NCI-H128 (cell line): ENCODE data around the gene ESCO1.
"Not testable (repeated sequence)": the region's sequence is repeated elsewhere in the genome, so short reads cannot be mapped to it uniquely, and the experiment has no call there.

ENCODE experiments used
- DNase-seq: peaks from one replicate; lab custom pipeline; 2025; ENCODE audit not compliant: unreplicated experiment; lab: John Stamatoyannopoulos, UW

ESCO1 gene

DNA sequence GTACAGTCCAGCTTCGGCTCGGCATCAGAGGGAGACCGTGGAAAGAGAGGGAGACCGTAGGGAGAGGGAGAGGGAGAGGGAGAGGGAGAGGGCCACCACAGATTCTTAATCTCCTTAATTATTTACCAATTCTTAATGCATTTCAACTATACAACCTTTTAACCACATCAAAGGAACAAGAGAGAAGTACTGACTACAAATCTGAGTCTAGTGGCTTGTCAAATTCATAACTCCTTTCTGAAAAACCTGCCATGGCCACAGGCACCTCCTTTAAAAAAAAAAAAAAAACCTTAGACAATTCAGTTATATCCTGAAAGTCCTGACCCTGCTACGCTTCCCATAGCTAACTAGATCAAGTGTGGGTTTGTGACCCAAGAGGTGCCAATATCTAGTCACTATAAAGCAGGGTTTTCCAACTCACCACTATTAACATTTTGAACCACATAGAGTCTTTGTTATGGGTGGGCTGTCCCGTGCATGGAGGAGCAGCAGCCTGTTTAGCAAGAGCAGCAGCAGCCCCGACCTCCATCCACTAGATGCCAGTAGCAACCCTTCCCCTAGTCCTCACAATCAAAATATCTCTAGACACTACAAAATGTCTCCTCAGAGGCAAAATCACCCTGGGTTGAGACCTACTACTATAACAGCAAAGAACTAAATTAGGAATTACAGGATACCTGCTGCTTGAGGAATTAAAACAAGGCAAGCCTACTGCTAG, 6.8 kb downstream of the ESCO1 start:
- DNase-seq: no peak

DNA sequence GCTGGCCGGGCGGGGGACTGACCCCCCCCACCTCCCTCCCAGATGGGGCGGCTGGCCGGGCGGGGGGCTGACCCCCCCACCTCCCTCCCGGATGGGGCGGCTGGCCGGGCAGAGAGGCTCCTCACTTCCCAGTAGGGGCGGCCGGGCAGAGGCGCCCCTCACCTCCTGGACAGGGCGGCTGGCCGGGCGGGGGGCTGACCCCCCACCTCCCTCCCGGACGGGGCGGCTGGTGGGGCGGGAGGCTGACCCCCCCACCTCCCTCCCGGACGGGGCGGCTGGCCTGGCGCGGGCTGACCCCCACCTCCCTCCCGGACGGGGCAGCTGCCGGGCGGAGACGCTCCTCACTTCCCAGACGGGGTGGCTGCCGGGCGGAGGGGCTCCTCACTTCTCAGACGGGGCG, 8.1 kb downstream of the ESCO1 start:
- DNase-seq: not testable (repeated sequence)

DNA sequence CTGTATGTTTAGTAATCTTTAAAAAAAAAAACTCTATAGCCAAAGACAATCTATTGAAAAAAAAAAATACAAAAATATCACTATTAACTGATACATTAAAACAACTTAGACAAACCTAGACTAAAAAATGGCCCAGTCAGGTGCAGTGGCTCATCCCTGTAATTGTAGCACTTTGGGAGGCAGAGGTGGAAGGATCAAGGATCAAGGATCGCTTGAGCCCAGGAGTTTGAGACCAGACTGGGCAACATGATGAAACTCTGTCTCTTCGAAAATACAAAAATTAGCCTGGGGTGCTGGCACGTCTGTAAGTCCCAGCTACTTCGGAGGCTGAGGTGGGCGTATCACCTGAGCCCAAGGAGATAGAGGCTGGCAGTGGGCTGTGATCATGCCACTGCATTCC, 16.1 kb downstream of the ESCO1 start:
- no peak for DNase-seq

DNA sequence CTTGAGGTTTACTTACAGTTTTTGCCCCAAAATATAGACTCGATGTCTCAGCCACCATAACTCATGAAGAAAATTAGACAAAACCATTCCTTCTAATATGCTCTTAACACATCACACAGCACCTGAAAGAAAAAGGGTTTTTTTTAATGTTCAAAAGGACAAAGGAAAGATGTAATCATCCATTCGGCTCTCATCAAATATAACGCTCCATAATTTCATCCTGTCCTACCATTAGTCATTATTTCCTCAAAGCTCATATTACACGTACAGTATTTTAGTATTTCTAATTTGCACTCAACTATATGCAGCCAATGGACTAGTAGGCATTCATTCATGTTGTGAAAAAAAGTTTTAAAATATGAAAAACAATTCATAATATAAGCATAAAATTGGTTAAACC, 24.8 kb downstream of the ESCO1 start:
- no peak for DNase-seq

DNA sequence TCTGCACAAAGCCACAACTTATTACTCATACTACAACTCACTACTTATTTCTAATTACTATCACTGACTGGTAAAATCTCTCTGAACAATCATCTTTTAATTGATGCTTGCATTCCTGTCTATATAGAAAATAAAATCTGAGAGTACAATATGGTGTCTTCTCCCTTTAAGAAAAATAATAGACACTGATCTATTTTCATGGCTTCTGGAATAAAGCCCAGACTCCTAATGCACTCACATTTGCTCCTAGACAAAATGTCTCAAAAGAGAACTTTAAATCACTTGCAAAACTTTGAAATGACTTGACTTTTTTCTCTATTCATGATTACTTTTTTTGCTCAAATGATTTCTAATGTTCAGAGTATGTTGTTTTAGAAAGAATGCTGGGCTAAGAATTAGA, 28.7 kb downstream of the ESCO1 start:
- DNase-seq: no peak

DNA sequence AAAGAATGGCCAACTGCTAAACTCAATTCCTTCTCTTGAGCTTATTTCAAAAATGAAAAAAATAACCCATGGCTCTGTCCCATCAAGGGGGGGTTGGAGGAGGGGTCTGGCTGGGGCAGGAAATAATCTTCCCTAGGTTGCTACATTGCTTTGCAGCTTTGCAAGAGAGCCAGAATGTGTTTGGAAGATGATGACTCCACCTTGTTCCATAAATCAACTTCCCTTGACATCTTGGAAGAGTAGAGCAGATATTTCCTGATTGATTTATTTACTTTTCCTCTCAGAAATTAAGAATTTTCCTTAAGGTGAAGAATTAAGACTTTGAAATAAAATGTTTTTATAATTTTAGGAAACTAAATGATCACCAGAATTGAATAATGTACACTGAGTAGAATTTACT, 41.3 kb downstream of the ESCO1 start:
- DNase-seq: no peak

DNA sequence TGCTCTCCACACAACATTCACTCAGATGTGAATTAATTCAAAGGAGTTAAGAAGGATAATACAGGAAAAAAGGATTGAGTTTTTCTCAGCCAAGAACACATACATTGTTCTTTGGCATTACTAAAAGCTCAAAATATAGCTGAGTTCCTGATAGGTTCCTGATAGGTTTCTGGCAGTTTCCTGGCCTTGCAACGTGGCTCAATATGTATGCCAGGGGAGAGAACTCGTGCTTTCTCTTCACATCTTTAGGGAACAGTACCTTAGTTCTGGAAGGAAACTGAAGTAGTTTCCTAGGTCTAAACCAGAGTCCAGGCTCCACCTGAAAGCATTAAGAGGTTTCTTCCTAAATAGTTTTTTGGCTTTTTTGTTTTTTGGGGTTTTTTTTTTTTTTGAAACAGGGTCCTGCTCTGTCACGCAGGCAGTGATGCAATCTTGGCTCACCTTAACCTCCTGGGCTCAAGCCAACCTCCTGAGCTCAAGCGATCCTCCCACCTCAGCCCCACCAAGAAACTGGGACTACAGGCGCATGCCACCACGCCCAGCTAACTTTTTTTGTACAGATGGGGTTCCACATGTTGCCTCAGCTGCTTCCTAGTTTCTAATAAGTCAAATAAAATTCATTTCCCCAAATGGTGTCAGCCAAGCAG, 42.8 kb downstream of the ESCO1 start:
- no peak for DNase-seq

DNA sequence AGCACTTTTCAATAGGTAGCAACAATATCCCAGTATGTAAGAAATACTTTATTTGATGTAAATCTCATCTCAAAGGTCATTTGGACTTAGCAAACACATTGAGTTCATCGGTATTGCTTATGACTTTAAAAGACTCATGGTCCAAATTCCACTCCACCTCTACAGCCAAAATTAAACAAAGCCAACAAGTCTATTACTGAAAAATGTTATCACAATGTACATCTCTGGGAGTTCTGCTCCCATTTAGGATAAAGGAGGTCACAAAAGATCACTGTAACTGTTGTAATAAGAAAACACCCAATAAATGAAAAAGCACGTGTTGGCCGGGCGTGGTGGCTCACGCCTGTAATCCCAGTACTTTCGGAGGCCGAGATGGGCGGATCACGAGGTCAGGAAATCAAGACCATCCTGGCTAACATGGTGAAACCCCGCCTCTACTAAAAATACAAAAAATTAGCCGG, 50.0 kb downstream of the ESCO1 start:
- no peak for DNase-seq

DNA sequence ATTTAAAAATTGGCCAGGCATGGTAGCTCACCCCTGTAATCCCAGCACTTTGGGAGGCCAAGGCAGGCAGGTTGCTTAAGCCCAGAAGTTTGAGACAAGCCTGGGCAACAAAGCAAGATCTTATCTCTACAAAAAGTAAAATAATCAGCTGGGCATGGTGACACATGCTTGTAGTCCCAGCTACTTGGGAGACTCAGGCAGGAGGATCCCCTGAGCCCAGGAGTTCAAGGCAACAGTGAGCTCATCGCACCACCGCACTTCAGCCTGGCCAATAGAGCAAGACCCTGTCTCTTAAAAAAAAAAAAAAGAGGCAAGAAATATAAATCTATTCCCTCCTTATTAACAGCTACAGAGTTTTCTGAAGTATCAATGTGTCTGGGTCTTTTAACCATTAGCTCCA, 51.9 kb downstream of the ESCO1 start:
- no peak for DNase-seq

DNA sequence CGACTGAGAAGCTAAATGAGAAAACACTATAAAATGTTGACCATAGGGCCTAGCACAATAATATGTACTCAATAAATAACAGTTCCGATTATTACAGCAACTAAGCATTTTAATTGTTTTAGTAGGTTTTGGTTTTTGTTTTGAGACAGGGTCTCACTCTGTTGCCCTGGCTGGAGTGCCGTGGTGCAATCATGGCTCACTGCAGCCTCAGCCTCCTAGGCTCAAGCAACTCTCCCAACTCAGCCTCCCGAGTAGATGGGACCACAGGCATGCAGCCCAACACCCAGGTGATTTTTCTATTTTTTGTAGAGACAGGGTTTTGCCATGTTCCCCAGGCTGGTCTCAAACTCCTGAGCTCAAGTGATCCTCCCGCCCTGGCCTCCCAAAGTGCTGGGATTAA, 54.1 kb downstream of the ESCO1 start:
- no peak for DNase-seq

DNA sequence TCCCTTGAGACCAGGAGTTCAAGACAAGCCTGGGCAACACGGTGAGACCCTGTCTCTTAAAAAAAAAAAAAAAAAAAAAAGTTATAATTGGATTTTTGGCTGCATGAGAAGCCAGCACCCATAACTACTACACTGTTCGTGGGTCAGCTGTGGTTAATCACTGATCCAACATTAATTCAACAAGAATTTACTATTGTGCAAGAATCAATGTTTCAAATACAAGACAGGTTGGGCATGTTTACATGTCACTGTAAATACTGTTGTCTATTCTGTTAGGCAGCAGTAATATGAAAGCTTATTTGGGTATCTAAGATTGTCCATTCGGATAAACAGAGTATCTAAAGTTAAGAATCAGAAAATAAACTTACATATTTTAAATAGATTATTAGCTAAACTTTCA, 62.3 kb downstream of the ESCO1 start:
- DNase-seq: no peak

DNA sequence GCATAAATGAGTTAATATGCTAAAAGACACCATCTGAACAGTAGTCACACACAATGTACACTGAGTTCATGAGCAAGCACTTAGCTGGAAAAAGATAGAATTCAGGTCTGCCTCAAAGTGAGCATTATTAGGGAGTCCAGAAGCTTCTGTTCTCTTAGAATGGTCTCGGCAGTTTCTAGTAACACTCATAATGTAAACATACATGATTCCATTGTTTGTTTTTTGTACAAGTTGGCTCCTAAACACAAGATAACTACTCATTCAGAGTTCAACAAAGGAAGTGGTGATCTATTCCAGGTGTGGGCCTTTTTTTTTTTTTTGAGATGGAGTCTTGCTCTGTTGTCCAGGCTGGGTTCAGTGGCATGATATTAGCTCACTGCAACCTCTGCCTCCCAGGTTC, 66.2 kb downstream of the ESCO1 start:
- DNase-seq: no peak

DNA sequence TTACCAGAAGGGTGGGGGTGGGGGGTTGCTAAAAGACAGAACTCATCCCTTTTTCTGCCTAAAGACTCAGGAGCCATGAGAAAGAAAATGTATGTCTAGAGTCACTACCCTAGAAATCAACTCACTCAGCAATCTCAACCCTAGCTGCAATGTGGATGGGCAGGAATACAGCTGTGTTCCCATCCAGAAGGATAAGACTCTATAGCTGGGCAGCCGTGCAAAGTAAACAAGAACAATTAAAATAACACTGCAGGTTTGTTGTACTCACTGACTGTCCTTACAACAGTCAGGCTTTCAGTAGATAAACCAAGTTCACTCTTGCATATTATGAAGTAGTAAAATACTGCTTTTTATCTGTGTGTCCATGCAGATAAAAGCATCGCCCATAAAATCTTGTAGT, 74.0 kb downstream of the ESCO1 start:
- no peak for DNase-seq

DNA sequence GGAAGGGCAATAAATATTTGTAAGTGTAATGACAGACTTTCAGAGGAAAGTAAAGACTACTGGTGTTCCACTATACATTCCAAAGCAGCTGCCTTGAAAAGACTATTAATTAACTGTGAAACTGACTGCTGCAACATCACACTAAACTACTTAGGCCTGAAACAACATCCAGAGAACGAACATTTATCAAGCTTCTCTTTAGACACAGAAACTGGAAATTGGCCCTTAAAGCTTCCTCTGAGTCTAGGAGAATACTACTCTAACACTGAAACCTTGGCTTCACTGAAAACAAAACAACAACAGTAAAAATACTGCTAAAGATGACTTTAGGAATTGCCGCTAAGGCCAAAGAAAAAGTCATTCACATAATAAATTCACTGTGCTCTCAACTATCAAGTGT, 74.6 kb downstream of the ESCO1 start:
- DNase-seq: no peak

DNA sequence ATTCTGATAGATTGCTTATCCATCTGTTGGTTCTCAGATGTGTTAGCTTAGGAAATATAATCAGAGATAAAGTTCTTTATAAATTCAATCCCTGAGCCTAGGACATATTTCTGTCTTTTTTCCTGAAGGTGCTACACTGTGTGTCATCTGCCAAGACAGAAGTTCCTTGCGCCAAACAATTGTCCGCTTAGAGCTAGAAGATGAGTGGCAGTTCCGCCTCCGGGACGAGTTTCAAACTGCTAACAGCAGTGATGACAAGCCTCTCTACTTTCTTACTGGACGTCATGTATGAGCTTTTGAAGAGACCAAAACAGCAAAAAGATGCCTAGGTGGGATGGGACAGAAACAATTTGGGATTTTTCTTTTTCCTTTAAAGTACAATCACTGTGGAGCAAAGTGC, 78.0 kb downstream of the ESCO1 start:
- no peak for DNase-seq

DNA sequence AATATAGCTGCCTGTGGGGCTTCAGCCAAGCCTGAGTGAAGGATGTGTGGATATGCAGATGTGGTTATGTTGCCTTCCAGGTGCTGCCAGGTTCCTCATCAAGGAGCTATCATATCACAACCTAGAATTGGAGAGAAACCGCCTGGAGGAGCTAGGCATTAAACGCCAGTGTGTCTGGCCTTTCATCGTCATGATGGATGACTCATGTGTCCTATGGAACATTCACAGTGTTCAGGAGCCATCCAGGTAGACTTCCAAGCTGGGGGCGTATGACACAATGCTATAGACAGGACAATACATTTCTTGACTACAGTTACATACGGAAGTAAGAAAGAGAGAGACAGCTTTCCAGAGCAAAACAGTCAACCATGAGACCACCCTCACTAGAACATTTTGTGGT, 86.8 kb downstream of the ESCO1 start:
- DNase-seq: no peak

DNA sequence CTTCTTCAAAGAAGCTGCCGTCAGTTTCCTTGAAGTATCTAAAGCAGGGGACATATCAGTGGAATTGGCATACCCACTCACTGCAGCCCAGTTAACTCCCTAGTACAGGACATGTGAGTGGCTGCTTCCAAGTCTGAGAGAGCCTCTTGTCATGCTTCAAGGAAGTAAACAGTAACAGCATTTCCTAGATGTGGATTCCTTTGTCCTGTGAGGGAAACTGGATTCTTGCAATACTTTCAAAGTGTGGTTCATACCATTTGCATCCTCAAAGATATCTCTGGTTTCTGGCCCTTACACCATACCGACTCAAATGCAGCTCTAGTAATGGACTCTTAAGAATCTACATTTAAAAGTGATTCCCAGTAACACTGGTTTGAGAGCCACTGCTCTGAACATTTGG, 87.2 kb downstream of the ESCO1 start:
- no peak for DNase-seq

DNA sequence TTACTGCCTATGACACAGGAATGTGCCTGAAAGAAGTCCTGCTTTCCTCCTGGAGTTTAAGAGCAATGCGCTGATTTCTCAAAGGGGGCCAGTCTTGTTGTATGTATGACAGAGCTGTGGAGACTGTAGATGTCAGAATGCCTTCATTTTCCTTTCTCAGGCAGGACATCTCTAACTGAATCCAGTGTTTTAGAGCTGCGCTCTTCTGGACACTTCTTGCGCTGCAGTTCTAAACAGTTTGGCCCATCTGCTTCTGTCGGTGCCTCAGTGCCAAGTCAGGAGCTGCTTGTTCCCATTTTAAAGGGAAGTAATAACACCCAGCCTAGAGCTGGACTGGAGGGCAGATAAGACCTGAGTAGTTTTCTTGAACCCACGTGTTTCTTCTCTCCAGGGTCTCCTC, 91.4 kb downstream of the ESCO1 start:
- no peak for DNase-seq

DNA sequence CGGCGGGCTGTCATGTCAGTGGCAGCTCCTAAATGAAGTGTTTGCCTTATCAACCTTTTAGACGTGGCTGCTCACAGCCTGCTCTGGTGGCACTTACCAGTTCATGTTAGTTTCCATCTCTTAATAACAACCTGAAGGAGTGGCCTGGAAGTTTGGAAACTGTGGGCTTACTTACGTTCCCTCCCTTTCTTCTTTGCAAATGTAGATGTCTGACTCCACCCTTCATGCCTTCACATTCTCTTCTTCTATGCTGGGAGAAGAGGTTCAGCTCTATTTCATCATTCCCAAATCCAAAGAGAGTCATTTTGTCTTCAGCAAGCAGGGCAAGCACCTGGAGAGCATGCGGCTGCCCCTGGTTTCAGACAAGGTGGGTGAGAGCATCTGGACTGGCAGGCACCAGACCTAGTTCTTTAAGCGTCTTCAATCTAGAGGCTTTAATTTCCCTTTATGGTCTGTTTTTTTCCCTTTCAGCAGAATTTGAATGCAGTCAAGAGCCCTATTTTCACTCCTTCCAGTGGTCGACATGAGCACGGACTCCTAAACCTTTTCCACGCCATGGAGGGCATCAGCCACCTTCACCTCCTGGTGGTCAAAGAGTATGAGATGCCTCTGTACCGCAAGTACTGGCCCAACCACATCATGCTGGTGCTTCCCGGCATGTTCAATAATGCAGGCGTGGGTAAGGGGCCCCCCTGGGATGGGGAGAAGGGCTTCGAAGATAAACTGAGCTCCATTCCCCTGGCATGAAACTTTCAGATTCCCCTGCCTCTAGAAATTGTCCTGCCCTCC, 92.4 kb downstream of the ESCO1 start:
- DNase-seq: no peak

DNA sequence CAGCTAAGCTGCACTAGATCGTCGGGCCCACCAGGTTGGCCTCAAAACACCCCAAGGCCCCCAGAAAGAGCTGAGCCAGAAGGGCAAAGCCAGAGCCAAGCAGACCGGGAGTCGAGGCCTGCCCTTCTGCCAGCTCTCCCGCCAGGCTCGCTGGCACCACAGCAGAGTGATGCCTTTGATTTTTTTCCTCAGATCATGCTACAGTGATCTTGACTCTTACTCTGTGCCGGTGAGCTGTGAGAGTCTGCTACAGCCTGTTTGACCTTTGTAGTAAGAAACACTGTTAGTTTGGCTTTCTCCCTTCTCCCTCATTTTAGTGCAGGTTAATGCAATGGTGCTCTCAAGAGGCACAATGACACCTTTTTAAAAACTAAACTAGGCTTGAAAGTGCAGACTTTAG, 97.8 kb downstream of the ESCO1 start:
- no peak for DNase-seq

DNA sequence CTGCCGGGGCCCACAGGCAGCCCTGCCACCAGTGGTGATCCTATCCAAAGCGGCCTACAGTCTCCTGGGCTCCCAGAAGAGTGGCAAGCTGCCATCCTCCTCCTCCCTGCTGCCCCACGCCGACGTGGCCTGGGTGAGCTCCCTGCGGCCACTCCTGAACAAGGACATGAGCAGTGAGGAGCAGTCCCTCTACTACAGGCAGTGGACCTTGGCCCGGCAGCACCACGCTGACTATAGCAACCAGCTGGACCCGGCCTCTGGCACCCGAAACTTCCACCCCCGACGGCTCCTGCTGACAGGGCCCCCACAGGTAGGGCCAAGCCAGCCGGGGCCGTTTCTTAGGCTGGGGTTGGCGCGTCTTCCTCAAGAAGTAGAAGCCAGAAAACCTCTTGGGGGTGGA, 100.5 kb downstream of the ESCO1 start:
- DNase-seq: no peak

DNA sequence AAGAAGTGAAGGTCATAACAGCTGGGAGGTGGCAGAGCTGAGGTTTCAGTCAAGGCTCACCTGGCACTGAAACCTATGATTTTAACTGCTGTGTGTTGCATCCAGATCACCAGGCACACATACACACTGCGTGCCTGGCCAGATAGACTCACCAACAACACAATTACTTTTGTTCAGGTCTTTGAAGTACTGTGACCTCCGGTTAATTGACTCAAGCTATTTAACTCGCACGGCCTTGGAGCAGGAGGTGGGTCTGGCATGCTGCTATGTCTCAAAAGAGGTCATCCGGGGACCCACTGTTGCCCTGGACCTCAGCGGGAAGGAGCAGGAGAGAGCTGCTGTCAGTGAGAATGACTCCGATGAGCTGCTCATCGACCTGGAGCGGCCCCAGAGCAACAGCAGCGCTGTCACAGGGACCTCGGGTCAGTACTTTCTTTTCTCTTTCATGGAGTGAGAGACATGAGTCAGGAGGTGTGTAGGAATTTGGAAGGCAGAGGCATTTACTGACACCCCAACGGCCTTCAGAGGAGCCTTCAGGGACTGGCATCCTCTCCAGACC, 104.1 kb downstream of the ESCO1 start:
- no peak for DNase-seq
